A204.1 (cell line): ENCODE measurements around the gene OTUD7B.
"Not testable (repeated sequence)": the region's sequence is repeated elsewhere in the genome, so short reads cannot be mapped to it uniquely, and the experiment has no call there.

Experiments used
- FAIRE-seq: peaks from 2 replicates; lab custom pipeline; 2012; peaks lifted over from hg19 to GRCh38; lab: Jason Lieb, UNC

Gene OTUD7B

GRCh38 chr1:150010393-150011115 lies at the start of gene OTUD7B:
OTUD7B (minus strand) TSS chr1:150010726; CDS start chr1:149977510, 33,216 bp downstream.
- no peak for FAIRE-seq

- FAIRE-seq: no peak
These were observed 49.7 kb upstream of the OTUD7B start for GRCh38 chr1:150060260-150060659.

- FAIRE-seq: no peak
These were observed 45.9 kb upstream of the OTUD7B start for GRCh38 chr1:150056407-150056806.

- FAIRE-seq: not testable (repeated sequence)
These were observed 45.0 kb upstream of the OTUD7B start for GRCh38 chr1:150055507-150055906.

GRCh38 chr1:150053926-150054325 lies 43.4 kb upstream of the OTUD7B start:
- no peak for FAIRE-seq

GRCh38 chr1:150051905-150052412 lies 41.4 kb upstream of the OTUD7B start:
- FAIRE-seq: not testable (repeated sequence)

GRCh38 chr1:150051089-150051373 lies 40.5 kb upstream of the OTUD7B start:
- no peak for FAIRE-seq

- FAIRE-seq: no peak
These were observed 39.4 kb upstream of the OTUD7B start for GRCh38 chr1:150049926-150050325.

- no peak for FAIRE-seq
These were observed 23.8 kb upstream of the OTUD7B start for GRCh38 chr1:150034336-150034735.

- FAIRE-seq: no peak
These were observed 17.8 kb upstream of the OTUD7B start for GRCh38 chr1:150028322-150028721.

- FAIRE-seq: no peak
These were observed 13.6 kb upstream of the OTUD7B start for GRCh38 chr1:150024156-150024555.

GRCh38 chr1:150022357-150022756 lies 11.8 kb upstream of the OTUD7B start:
- FAIRE-seq: no peak

GRCh38 chr1:150021191-150021694 lies 10.7 kb upstream of the OTUD7B start:
- FAIRE-seq: no peak

- no peak for FAIRE-seq
These were observed 10.2 kb upstream of the OTUD7B start for GRCh38 chr1:150020711-150021110.

- no peak for FAIRE-seq
These were observed 7.6 kb upstream of the OTUD7B start for GRCh38 chr1:150018165-150018564.

GRCh38 chr1:150017206-150017750 lies 6.8 kb upstream of the OTUD7B start:
- FAIRE-seq: no peak

- no peak for FAIRE-seq
These were observed 5.2 kb upstream of the OTUD7B start for GRCh38 chr1:150015651-150016131.

- FAIRE-seq: no peak
These were observed 2.1 kb upstream of the OTUD7B start for GRCh38 chr1:150012611-150013010.

GRCh38 chr1:150009604-150010392 lies 728 bp downstream of the OTUD7B start:
- no peak for FAIRE-seq

GRCh38 chr1:150008699-150009098 lies 1.8 kb downstream of the OTUD7B start:
- FAIRE-seq: no peak

GRCh38 chr1:150006881-150007421 lies 3.6 kb downstream of the OTUD7B start:
- FAIRE-seq: no peak

GRCh38 chr1:150005606-150006005 lies 4.9 kb downstream of the OTUD7B start:
- no peak for FAIRE-seq

GRCh38 chr1:150003801-150004200 lies 6.7 kb downstream of the OTUD7B start:
- FAIRE-seq: no peak
